DND-41 (cell line): ENCODE data around the gene PAGR1.
"Not testable (repeated sequence)": the region's sequence is repeated elsewhere in the genome, so short reads cannot be mapped to it uniquely, and the experiment has no call there.

ENCODE experiments used
- ATAC-seq: fragments of 200-7000 bp; cut with Tn5 transposase; 3 replicates; pipeline ENCODE4 v1.9.1; 2021; ENCODE audit warnings: low read depth; ENCODE audit not compliant: insufficient read depth
- DNase-seq: peaks from one replicate; pipeline ENCODE4 v3.0.0-alpha.2; 2020
- H2AFZ ChIP-seq: 2 replicates; pipeline ENCODE4 v1.6.0; 2012; ENCODE audit warnings: low read depth, low read length
- H3K27ac ChIP-seq: 2 replicates; pipeline ENCODE4 v1.5.1; 2012; ENCODE audit warnings: low read length, inconsistent platforms
- H3K27me3 ChIP-seq: fragments of 200-600 bp; sonication (generic); 2 replicates; pipeline ENCODE4 v1.6.0; 2012; ENCODE audit warnings: low read length, mild to moderate bottlenecking, inconsistent platforms; ENCODE audit not compliant: insufficient read depth, poor library complexity
- H3K36me3 ChIP-seq: 2 replicates; pipeline ENCODE4 v1.5.1; 2012; ENCODE audit warnings: low read length, inconsistent platforms; ENCODE audit not compliant: insufficient read depth
- H3K4me1 ChIP-seq: 2 replicates; pipeline ENCODE4 v1.5.1; 2012; ENCODE audit warnings: mild to moderate bottlenecking, low read length; ENCODE audit not compliant: insufficient read depth
- H3K4me2 ChIP-seq: 2 replicates; pipeline ENCODE4 v1.6.0; 2012; ENCODE audit warnings: mild to moderate bottlenecking, moderate library complexity, low read length, inconsistent platforms; ENCODE audit not compliant: insufficient read depth
- H3K4me3 ChIP-seq, 2 experiments: fragments of 200-600 bp in 1 of 2; shearing (Covaris generic) in 1 of 2; 2 replicates each; pipeline ENCODE4 v1.5.1; 2012 to 2016; ENCODE audit warnings: inconsistent platforms in 2 of 2, low read length in 2 of 2, mild to moderate bottlenecking in 2 of 2, low read depth in 1 of 2, moderate library complexity in 1 of 2
- H3K79me2 ChIP-seq: 2 replicates; pipeline ENCODE4 v1.6.0; 2012; ENCODE audit warnings: low read length, inconsistent platforms; ENCODE audit not compliant: insufficient read depth
- H3K9ac ChIP-seq: 2 replicates; pipeline ENCODE4 v1.6.0; 2012; ENCODE audit warnings: low read depth, mild to moderate bottlenecking, inconsistent platforms, low read length, moderate library complexity
- H3K9me3 ChIP-seq: 2 replicates; pipeline ENCODE4 v1.5.1; 2012; ENCODE audit warnings: low read length, moderate library complexity, mild to moderate bottlenecking, inconsistent platforms; ENCODE audit not compliant: insufficient read depth, severe bottlenecking
- H4K20me1 ChIP-seq: 2 replicates; pipeline ENCODE4 v1.6.0; 2012; ENCODE audit warnings: low read length; ENCODE audit not compliant: insufficient read depth
- CTCF ChIP-seq: IDR thresholded peaks from 2 replicates; pipeline ENCODE4 v1.5.1; 2012; ENCODE audit warnings: borderline replicate concordance, low read length, moderate library complexity, mild to moderate bottlenecking; ENCODE audit not compliant: poor library complexity, severe bottlenecking; ENCODE audit errors: extremely low read depth
- EZH2 ChIP-seq: IDR thresholded peaks from 3 replicates; pipeline ENCODE4 v1.6.1; 2012; ENCODE audit warnings: borderline replicate concordance, low read depth, mild to moderate bottlenecking, moderate library complexity, low read length, inconsistent platforms; ENCODE audit not compliant: severe bottlenecking

The PAGR1 gene

GRCh38 chr16:29831490-29831889 lies 15.5 kb downstream of the PAGR1 start:
- Histone ChIP-seq H4K20me1 (no peaks in the 10 kb centered on the region), H3K79me2 (no peaks in the 10 kb centered on the region)

GRCh38 chr16:29833219-29833618 lies 17.3 kb downstream of the PAGR1 start:
- H4K20me1 ChIP-seq, H3K4me1 ChIP-seq, H3K4me3 ChIP-seq, ATAC-seq, H3K9me3 ChIP-seq, H2AFZ ChIP-seq, H3K36me3 ChIP-seq, H3K79me2 ChIP-seq, DNase-seq, H3K27ac ChIP-seq, H3K27me3 ChIP-seq, H3K4me2 ChIP-seq, H3K9ac ChIP-seq: not testable (repeated sequence)

More at GRCh38 chr16:29831490-29831889, 15.5 kb downstream of the PAGR1 start:
- no peak for DNase-seq
- Histone ChIP-seq H3K27ac (no peak overlapping the region), H3K27me3 (no peaks in the 10 kb centered on the region), H2AFZ (no peak overlapping the region), H3K36me3 (no peaks in the 10 kb centered on the region), H3K4me2 (no peak overlapping the region), H3K4me1 (peaks cover 15% of the 10 kb centered on the region), H3K4me3 (no peak overlapping the region), H3K9me3 (no peaks in the 10 kb centered on the region), H3K9ac (no peak overlapping the region)
- ATAC-seq: no peak
- TF ChIP-seq EZH2: no peak

GRCh38 chr16:29834079-29834478 lies 18.1 kb downstream of the PAGR1 start:
- no peaks in the 10 kb centered on the region for H3K36me3 ChIP-seq
- TF ChIP-seq CTCF: no peak
- TF ChIP-seq EZH2: no peak

GRCh38 chr16:29835926-29836325 lies 20.0 kb downstream of the PAGR1 start:
- Histone ChIP-seq H4K20me1 (no peaks in the 10 kb centered on the region), H3K36me3 (no peaks in the 10 kb centered on the region), H3K27me3 (no peaks in the 10 kb centered on the region), H3K4me3 (no peak overlapping the region), H3K9ac (no peak overlapping the region), H3K79me2 (no peaks in the 10 kb centered on the region), H3K4me2 (no peak overlapping the region), H3K4me1 (no peaks in the 10 kb centered on the region), H3K27ac (no peak overlapping the region), H3K9me3 (no peaks in the 10 kb centered on the region), H2AFZ (no peak overlapping the region)
- no peak for DNase-seq
- TF ChIP-seq CTCF: no peak
- TF ChIP-seq EZH2: no peak
- no peak for ATAC-seq

More at GRCh38 chr16:29834079-29834478, 18.1 kb downstream of the PAGR1 start:
- Histone ChIP-seq H3K27me3 (no peaks in the 10 kb centered on the region), H3K79me2 (no peaks in the 10 kb centered on the region), H3K4me2 (no peak overlapping the region), H2AFZ (no peak overlapping the region), H3K4me3 (no peak overlapping the region), H3K4me1 (no peaks in the 10 kb centered on the region), H3K9ac (no peak overlapping the region), H3K27ac (no peak overlapping the region), H4K20me1 (no peaks in the 10 kb centered on the region), H3K9me3 (no peaks in the 10 kb centered on the region)
- DNase-seq (no peak), ATAC-seq (no peak)
